Measurements from ENCODE around the gene OR5K2. TPM values are rescaled to one million over a fixed set of nuclear protein-coding genes. Genes with fewer than 3 reads are reported as not detected.

The OR5K2 gene
- total RNA-seq, 6 experiments from 2014 or later = not detected

- no peak overlapping the region for H3K27ac Mint-ChIP-seq
- H3K4me1 Mint-ChIP-seq (ENCODE audit: low read depth) = no peaks in the 10 kb centered on the region
- no peaks in the 10 kb centered on the region for H3K36me3 Mint-ChIP-seq (ENCODE audit: low read depth)
- no peak for TF ChIP-seq CTCF (IDR thresholded peaks at IDR 0.05)
- no peaks in the 10 kb centered on the region for H3K9me3 Mint-ChIP-seq
- H3K4me3 Mint-ChIP-seq = no peak overlapping the region
- peaks cover 17% of the 10 kb centered on the region for H3K27me3 Mint-ChIP-seq (ENCODE audit: insufficient read depth)
- DNase-seq = no peak
These were observed 48.5 kb downstream of the OR5K2 start for GRCh38 chr3:98545940-98546339.

Other genes starting within 250 kb of the OR5K2 start
- gene OR5H6, start 233.4 kb upstream of the OR5K2 start, total RNA-seq (2021; fragmentation: NEBNext Ultra II Directional; extraction: Animal tissue kit (Norgen Biotek cat#: 25700)) = not detected
- not detected for gene OR5H2, start 215.2 kb upstream of the OR5K2 start, total RNA-seq (2021; fragmentation: NEBNext Ultra II Directional; extraction: Animal tissue kit (Norgen Biotek cat#: 25700))
- gene OR5K4, start 143.8 kb upstream of the OR5K2 start, total RNA-seq (2021; fragmentation: NEBNext Ultra II Directional; extraction: Animal tissue kit (Norgen Biotek cat#: 25700)) = not detected
- gene OR5K3, start 107.0 kb upstream of the OR5K2 start, total RNA-seq (2021; fragmentation: NEBNext Ultra II Directional; extraction: Animal tissue kit (Norgen Biotek cat#: 25700)) = not detected
- not detected for gene OR5K1, start 34.5 kb upstream of the OR5K2 start, total RNA-seq (2021; fragmentation: NEBNext Ultra II Directional; extraction: Animal tissue kit (Norgen Biotek cat#: 25700))
- gene CLDND1, start 25.2 kb downstream of the OR5K2 start, total RNA-seq (2021; fragmentation: NEBNext Ultra II Directional; extraction: Animal tissue kit (Norgen Biotek cat#: 25700)) = 10 to 100 TPM; 41.4 to 52.3 (median 48.5) TPM
- gene GPR15, start 34.3 kb downstream of the OR5K2 start, total RNA-seq (2021; fragmentation: NEBNext Ultra II Directional; extraction: Animal tissue kit (Norgen Biotek cat#: 25700)) = not detected
- 10 to 100 TPM; 18.0 to 27.6 (median 19.6) TPM for gene CPOX, start 95.9 kb downstream of the OR5K2 start, total RNA-seq (2021; fragmentation: NEBNext Ultra II Directional; extraction: Animal tissue kit (Norgen Biotek cat#: 25700))